ENCODE data around the gene ACTR8. TPM values are rescaled to one million over a fixed set of nuclear protein-coding genes. Genes with fewer than 3 reads are reported as not detected.
A peak's percentile ranks its signal among the peaks of the same experiment; 100 is the strongest.

Gene ACTR8
- total and polyA plus RNA-seq, 2 of the 4 experiments (the other 2 are of a cell fraction), result 20.3 to 31.4 TPM

- Histone ChIP-seq H2AK9ac (replicated peaks; ENCODE audit: low read depth, low read length, poor library complexity) (no peak overlapping the region), H4K5ac (ENCODE audit: low read depth, low read length) (peak overlapping the region; percentile 81), H2BK120ac (ENCODE audit: low read depth, low read length) (0 out of 2 replicates have a peak overlapping the region, but pooled peaks have one; percentile 2), H3K79me1 (ENCODE audit: low read depth in 1 of 2, low read length in 2 of 2) (peaks cover 6 to 28% of the 10 kb centered on the region in 2 experiments; a peak in 3 of 4 replicates), H3K9ac (ENCODE audit: low read depth, low read length) (peak overlapping the region; percentile 31; the same call in 1 of the 2 replicates), H4K8ac (ENCODE audit: low read depth in 2 of 2, low read length in 2 of 2) (peak overlapping the region; percentile 89 to 98), H3K9me3 (ENCODE audit: control insufficient read depth, insufficient read depth, low read length) (no peaks in the 10 kb centered on the region), H4K20me1 (ENCODE audit: insufficient read depth, low read length) (no peaks in the 10 kb centered on the region), H2AK5ac (ENCODE audit: low read depth, low read length) (no peak overlapping the region), H3K14ac (replicated peaks; ENCODE audit: low read depth, low read length) (no peak overlapping the region; the same call in 1 of the 2 replicates), H2BK5ac (ENCODE audit: low read depth, low read length, poor library complexity, severe bottlenecking) (peak overlapping the region; percentile 26), H3K27ac (ENCODE audit: insufficient read depth, low read length) (peak overlapping the region; percentile 63), H3K36me3 (ENCODE audit: control insufficient read depth, insufficient read depth, low read length) (no peaks in the 10 kb centered on the region; the same call in 1 of the 2 replicates), H3K56ac (ENCODE audit: extremely low read depth, insufficient read depth, low read length) (peak overlapping the region; percentile 18; the same call in 1 of the 2 replicates), H2AFZ (replicated peaks; ENCODE audit: low read length, poor library complexity) (peak overlapping the region; percentile 87), H3K27me3 (ENCODE audit: control insufficient read depth, insufficient read depth, low read length) (no peaks in the 10 kb centered on the region), H2BK20ac (ENCODE audit: low read depth, low read length) (no peak overlapping the region), H3K9me1 (ENCODE audit: insufficient read depth, low read length) (no peaks in the 10 kb centered on the region), H2BK15ac (ENCODE audit: low read depth, low read length) (0 out of 3 replicates have a peak overlapping the region, but pooled peaks have one; percentile 4), H3K4me2 (ENCODE audit: low read depth, low read length) (peak overlapping the region; percentile 79), H3K4me1 (ENCODE audit: control insufficient read depth, insufficient read depth, low read length) (peaks cover 2% of the 10 kb centered on the region; the same call in 1 of the 2 replicates), H3K4me3 (ENCODE audit: insufficient read depth, low read depth, low read length) (peak overlapping the region; percentile 49), H4K91ac (ENCODE audit: insufficient read depth, low read depth, low read length) (peak overlapping the region; percentile 30; the same call in 1 of the 2 replicates), H3K18ac (ENCODE audit: low read depth, low read length) (0 out of 2 replicates have a peak overlapping the region, but pooled peaks have one; percentile 2), H3K4ac (ENCODE audit: low read depth, low read length) (peak overlapping the region; percentile 46; the same call in 1 of the 2 replicates), H3K23ac (ENCODE audit: low read depth, low read length) (0 out of 2 replicates have a peak overlapping the region, but pooled peaks have one; percentile 7)
- ChIA-PET CTCF (interaction anchor here (0.9 kb wide), 1 partner anchor 108 kb away, joined by 3 read pairs; no protein-coding TSS in a partner anchor), POLR2A (ENCODE audit: unreplicated experiment) (interaction anchor here (0.6 to 1.4 kb wide), 2 partner anchors 8 to 11 kb away, joined by 4 to 6 read pairs; partner anchors contain the start of gene ACTR8)
- BruUV-seq (replicated peaks), result no TSS peak
- ATAC-seq (ENCODE audit: low read depth) (no peak), DNase-seq (no peak)
- dilution Hi-C loops (cut with HindIII; ENCODE audit: low sequenced_read_pairs, unreplicated experiment), result no loop called here
- in situ Hi-C loops (cut with MboI; ENCODE audit: low sequenced_read_pairs), result loop anchor here (25.0 kb wide), 1 partner anchor 605 kb away; no protein-coding TSS in a partner anchor
- intact Hi-C loops (cut with micrococcal nuclease), result no loop called here
- 50% methylated on average over 1 of the region's 4 CpGs; no CpG with 5 or more reads in 1 of the 2 experiments for WGBS, 2 experiments (ENCODE audit: extremely low coverage in 2 of 2, insufficient read length in 1 of 2)
- TF ChIP-seq MXI1 (IDR thresholded peaks at IDR 0.05; ENCODE audit: borderline replicate concordance, low read depth, low read length) (no peak), BHLHE40 (IDR thresholded peaks at IDR 0.05; ENCODE audit: low read depth, low read length) (no peak), POLR2A (IDR thresholded peaks at IDR 0.05; ENCODE audit: low read depth, low read length) (no peak), RFX5 (IDR thresholded peaks at IDR 0.05; ENCODE audit: low read depth, low read length) (no peak), USF2 (IDR thresholded peaks at IDR 0.05; ENCODE audit: low read depth, low read length) (no peak), RAD21 (IDR thresholded peaks at IDR 0.05; ENCODE audit: low read length) (no peak), CEBPB (IDR thresholded peaks at IDR 0.05; ENCODE audit: low read depth, low read length) (no peak), FOS (IDR thresholded peaks at IDR 0.05; ENCODE audit: low read depth, low read length) (no peak), SMC3 (IDR thresholded peaks at IDR 0.05; ENCODE audit: low read depth, low read length) (no peak), MAZ (IDR thresholded peaks at IDR 0.05; ENCODE audit: borderline replicate concordance, low read depth, low read length) (no peak), NFE2L2 (IDR thresholded peaks at IDR 0.05; ENCODE audit: low read depth, low read length) (no peak), CHD1 (IDR thresholded peaks at IDR 0.05; ENCODE audit: low read depth, low read length) (no peak), MAFK (IDR thresholded peaks at IDR 0.05; ENCODE audit: low read depth, low read length) (no peak), CTCF (conservative IDR thresholded peaks at IDR 0.05; ENCODE audit: low read depth, low read length) (no peak)
- TF ChIP-seq, protein P1, sequence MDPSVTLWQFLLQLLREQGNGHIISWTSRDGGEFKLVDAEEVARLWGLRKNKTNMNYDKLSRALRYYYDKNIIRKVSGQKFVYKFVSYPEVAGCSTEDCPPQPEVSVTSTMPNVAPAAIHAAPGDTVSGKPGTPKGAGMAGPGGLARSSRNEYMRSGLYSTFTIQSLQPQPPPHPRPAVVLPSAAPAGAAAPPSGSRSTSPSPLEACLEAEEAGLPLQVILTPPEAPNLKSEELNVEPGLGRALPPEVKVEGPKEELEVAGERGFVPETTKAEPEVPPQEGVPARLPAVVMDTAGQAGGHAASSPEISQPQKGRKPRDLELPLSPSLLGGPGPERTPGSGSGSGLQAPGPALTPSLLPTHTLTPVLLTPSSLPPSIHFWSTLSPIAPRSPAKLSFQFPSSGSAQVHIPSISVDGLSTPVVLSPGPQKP (IDR thresholded peaks at IDR 0.05; ENCODE audit: borderline replicate concordance, low read depth, low read length), result no peak
These were observed 10.3 kb upstream of the ACTR8 start for GRCh38 chr3:53892286-53892637.
